ENCODE measurements around the gene RFTN2.

DNA sequence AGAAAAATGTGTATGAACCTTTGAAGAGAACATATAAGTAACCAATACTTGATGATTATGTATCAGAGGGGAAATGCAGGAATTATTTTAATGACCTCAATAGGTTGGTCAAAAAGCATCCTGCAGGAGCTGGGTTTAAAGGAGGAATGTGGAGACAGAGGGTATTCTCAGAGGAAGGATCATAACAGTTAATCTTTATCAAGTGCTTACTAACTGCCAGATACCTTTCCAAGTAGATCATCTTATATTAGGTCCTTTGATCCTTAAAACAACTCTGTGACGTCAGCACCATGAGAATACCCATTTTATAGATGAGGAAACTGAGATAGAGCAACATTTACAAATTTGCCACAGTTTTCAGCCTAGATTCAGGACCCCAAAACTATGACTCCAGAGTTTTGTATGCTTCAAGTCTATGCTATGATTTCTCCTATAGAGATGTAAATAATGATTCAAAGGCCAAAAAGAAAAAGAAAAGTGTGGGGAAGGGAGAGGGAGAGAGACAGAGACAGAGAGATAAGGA, 3.0 kb downstream of the RFTN2 start:
- TF ChIP-seq, protein P1, sequence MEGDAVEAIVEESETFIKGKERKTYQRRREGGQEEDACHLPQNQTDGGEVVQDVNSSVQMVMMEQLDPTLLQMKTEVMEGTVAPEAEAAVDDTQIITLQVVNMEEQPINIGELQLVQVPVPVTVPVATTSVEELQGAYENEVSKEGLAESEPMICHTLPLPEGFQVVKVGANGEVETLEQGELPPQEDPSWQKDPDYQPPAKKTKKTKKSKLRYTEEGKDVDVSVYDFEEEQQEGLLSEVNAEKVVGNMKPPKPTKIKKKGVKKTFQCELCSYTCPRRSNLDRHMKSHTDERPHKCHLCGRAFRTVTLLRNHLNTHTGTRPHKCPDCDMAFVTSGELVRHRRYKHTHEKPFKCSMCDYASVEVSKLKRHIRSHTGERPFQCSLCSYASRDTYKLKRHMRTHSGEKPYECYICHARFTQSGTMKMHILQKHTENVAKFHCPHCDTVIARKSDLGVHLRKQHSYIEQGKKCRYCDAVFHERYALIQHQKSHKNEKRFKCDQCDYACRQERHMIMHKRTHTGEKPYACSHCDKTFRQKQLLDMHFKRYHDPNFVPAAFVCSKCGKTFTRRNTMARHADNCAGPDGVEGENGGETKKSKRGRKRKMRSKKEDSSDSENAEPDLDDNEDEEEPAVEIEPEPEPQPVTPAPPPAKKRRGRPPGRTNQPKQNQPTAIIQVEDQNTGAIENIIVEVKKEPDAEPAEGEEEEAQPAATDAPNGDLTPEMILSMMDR (IDR thresholded peaks at IDR 0.05): no peak
- TF ChIP-seq EP300 (IDR thresholded peaks at IDR 0.05) (no peak), POLR2A (IDR thresholded peaks at IDR 0.05) (no peak), POLR2AphosphoS5 (IDR thresholded peaks at IDR 0.05) (no peak)

Data from sigmoid colon (tissue), 4 donors.